Mesangial cell (primary cell): ENCODE measurements around the gene KCNH2. TPM values are rescaled to one million over a fixed set of nuclear protein-coding genes. Genes with fewer than 3 reads are reported as not detected.

Experiments
- total RNA-seq: library from RNA; depleted of rRNA; stranded (reverse); fragments of >200 nt; gene quantifications from 2 replicates; pipeline ENCODE4 v1.2.3, GENCODE V29; 2015

The KCNH2 gene
- total RNA-seq = 1.4 and 2.3 TPM in 2 replicates

GRCh38 chr7:150978126-150978789, at the start of gene KCNH2:
Gene KCNH2 (minus strand): TSS chr7:150978321. CDS start chr7:150977913, 408 bp downstream.

GRCh38 chr7:151024435-151025056, 46.4 kb upstream of the KCNH2 start, which contains the start of gene ATG9B:
Gene ATG9B (minus strand): TSS chr7:151024494. CDS start chr7:151024423, 71 bp downstream.

GRCh38 chr7:150990416-150991186, 12.5 kb upstream of the KCNH2 start, which contains the start of gene NOS3:
Gene NOS3 (plus strand): TSS chr7:150991017. CDS start chr7:150993804, 2,787 bp downstream.

Other genes starting within 250 kb of the KCNH2 start
- not detected in 2 replicates for gene GIMAP5, start 240.9 kb downstream of the KCNH2 start, total RNA-seq
- not detected in 2 replicates for gene TMEM176B, start 178.0 kb downstream of the KCNH2 start, total RNA-seq
- gene TMEM176A, start 177.6 kb downstream of the KCNH2 start, total RNA-seq = 1.1 TPM in 1 of 2 replicates, not detected in the other
- not detected in 2 replicates for gene AOC1, start 125.8 kb downstream of the KCNH2 start, total RNA-seq
- 2.0 and 4.3 TPM in 2 replicates for gene NOS3, start 12.7 kb upstream of the KCNH2 start, total RNA-seq
- gene ATG9B, start 46.2 kb upstream of the KCNH2 start, total RNA-seq = under 0.01 and 0.33 TPM in 2 replicates
- gene ABCB8, start 50.1 kb upstream of the KCNH2 start, total RNA-seq = 35.2 and 52.0 TPM in 2 replicates
- 0.38 TPM in 1 of 2 replicates, not detected in the other for gene ASIC3, start 70.2 kb upstream of the KCNH2 start, total RNA-seq
- gene CDK5, start 79.6 kb upstream of the KCNH2 start, total RNA-seq = 23.0 and 33.3 TPM in 2 replicates
- 177 and 233 TPM in 2 replicates for gene SLC4A2, start 81.3 kb upstream of the KCNH2 start, total RNA-seq
- 77.7 and 91.1 TPM in 2 replicates for gene FASTK, start 102.5 kb upstream of the KCNH2 start, total RNA-seq
- 78.5 and 88.0 TPM in 2 replicates for gene TMUB1, start 105.2 kb upstream of the KCNH2 start, total RNA-seq
- gene AGAP3, start 108.2 kb upstream of the KCNH2 start, total RNA-seq = 59.5 and 69.5 TPM in 2 replicates
- not detected in 2 replicates for gene GBX1, start 189.4 kb upstream of the KCNH2 start, total RNA-seq
- not detected in 2 replicates for gene ASB10, start 208.9 kb upstream of the KCNH2 start, total RNA-seq
- gene H2BK1, start 232.2 kb upstream of the KCNH2 start, total RNA-seq = not detected in 2 replicates
- gene ABCF2, start 248.9 kb upstream of the KCNH2 start, total RNA-seq = 39.0 and 55.7 TPM in 2 replicates